GM12872 (cell line): Measurements from ENCODE around the gene CCER1.

Experiments
- TF ChIP-seq, protein P1 (sequence below): IDR thresholded peaks from 3 replicates; pipeline ENCODE4 v1.5.1; 2011; ENCODE audit warnings: low read depth, mild to moderate bottlenecking, low read length, moderate library complexity; ENCODE audit not compliant: insufficient read depth

The CCER1 gene

DNA sequence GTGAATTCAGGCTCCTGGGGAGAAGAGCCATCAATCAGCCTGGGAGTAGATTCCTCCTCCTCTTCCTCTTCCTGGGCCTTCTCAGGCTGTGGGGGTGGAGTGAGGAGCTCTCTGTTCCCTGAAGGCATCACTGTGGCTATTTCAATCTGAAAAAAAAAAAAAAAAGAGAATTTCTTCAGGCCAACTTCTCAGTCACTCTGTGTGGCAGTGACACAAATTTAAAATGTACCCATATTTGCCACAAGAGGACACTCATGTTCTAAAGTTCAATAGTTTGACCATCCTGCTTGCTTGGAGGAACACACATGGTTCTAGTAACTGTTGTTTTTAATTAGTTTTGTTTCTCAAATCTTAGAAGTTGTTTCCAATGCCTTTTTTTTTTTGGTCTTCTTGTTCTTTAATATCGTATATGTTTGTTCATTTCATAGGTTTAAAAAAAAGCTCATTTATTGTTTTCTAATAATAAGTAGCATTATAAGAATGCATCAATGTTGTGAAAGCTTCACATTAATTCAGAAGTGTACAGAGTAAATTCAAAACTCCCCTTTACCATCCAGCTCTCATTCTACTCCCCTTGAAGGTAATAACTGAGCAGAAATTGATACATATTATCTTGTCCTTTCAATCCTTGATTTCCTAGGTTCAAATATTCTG is 23.3 kb upstream of the CCER1 start:
- TF ChIP-seq, protein P1, sequence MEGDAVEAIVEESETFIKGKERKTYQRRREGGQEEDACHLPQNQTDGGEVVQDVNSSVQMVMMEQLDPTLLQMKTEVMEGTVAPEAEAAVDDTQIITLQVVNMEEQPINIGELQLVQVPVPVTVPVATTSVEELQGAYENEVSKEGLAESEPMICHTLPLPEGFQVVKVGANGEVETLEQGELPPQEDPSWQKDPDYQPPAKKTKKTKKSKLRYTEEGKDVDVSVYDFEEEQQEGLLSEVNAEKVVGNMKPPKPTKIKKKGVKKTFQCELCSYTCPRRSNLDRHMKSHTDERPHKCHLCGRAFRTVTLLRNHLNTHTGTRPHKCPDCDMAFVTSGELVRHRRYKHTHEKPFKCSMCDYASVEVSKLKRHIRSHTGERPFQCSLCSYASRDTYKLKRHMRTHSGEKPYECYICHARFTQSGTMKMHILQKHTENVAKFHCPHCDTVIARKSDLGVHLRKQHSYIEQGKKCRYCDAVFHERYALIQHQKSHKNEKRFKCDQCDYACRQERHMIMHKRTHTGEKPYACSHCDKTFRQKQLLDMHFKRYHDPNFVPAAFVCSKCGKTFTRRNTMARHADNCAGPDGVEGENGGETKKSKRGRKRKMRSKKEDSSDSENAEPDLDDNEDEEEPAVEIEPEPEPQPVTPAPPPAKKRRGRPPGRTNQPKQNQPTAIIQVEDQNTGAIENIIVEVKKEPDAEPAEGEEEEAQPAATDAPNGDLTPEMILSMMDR, result peak; percentile 48

DNA sequence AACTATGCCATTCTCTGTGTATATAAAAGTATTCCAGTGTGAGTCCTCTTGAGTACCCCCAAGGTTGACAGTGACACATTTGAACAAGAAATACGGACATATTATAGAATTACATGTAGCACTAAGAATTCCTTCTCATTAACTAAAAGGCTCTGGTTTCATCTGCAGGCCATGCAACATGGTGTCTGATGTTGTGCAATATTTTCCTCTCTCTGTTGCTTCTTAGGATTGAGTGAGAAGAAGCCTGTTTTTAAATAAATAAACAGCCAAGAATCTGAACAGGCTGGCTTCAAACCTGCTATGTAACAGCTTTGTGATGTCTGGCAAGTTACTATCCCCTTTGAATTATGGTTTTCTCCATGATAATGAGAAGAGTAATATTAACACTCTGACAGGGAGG is 22.2 kb upstream of the CCER1 start:
- TF ChIP-seq, protein P1, result no peak

DNA sequence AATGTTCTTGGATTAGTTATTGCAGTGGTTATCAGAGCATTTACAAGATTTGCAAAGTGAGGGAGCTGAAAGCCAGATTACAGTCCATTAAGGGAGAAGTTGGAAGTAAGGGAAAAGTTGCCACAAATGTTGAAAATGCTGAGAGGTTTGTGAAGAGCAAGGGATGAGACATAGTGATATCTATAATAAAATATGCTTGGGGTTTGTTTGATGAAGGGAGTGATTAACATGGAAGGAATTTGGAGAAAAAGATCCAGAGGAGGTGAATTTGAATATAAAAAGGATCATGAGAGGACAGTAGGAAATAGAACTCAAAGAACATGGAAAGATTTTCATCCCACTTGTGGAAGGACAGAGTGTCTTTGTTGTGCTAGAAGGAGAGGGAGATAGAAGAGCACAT is 19.3 kb upstream of the CCER1 start:
- TF ChIP-seq, protein P1, result no peak

DNA sequence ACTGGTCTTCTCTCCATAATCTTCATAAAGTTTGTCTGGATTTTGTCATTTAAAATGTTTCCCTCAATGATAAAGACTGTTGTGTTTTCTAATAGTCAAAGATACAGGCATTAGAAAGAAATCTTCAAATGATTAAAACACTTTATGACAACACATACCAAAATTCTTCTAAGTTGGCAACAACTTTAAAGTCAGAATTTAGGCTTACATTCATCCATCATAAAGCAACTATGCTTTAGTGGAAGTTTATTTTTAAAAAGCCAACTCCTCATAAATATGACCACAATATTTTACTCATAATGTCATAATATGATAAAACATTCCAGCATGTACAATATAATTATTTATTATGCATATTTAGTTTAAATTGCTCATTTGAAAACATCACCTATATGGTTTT is 17.2 kb upstream of the CCER1 start:
- TF ChIP-seq, protein P1, result no peak

DNA sequence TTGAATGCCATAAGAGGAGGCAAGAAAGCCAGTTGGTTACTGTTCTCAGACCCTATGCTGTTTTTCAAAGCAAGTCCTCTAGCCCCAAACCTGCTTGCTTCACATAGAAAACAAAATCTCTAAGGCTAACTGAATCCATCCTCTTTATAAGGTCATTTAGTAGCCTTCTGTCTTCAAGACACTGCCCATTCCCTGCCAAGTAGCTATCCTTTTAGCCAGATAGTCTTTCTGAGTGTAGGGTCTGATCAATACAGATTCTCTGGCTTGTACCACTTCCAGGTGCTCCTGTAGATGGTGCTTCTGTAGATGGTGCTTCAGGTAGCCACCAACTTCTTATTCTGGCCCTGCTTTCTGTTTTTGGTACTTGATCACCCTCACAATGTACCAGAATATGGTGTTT is 15.9 kb upstream of the CCER1 start:
- TF ChIP-seq, protein P1, result no peak

DNA sequence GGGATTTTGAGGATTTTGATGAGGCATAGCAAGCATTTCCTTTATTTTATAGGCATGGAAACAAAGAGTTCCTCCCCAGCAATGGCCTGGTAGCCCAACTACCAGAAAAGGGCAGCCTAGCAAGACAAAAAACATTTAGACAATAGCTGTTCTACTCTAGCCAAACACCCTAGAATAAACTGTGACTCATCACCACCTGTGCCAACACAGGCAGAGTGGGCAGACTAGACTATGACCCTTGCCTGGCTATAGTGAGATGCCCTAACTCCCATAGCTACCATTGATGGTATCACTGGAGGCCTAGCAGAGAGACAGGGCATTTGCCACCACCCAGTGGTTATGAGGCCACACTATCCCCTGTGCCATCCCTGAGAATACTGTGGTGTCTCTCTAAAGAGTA is 15.5 kb upstream of the CCER1 start:
- TF ChIP-seq, protein P1, result no peak

DNA sequence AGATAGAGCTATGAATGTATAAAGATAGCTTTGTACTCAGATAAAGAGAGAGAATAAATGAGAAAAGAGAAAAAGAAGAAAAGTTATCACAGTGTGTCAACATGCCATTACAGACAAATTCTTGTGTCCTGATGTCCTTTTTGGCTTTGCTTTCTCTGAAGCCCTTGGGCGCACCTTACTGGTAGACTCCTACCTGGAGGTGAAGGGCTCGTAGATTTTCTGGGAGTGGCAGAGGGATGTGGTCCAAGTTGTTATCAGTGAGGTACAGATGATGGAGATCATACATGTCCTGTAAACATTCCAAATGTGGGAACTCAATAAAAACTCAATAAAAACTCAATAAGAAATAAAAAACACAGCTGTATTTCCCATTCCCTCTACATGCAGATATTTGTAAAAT is 14.9 kb upstream of the CCER1 start:
- TF ChIP-seq, protein P1, result no peak

DNA sequence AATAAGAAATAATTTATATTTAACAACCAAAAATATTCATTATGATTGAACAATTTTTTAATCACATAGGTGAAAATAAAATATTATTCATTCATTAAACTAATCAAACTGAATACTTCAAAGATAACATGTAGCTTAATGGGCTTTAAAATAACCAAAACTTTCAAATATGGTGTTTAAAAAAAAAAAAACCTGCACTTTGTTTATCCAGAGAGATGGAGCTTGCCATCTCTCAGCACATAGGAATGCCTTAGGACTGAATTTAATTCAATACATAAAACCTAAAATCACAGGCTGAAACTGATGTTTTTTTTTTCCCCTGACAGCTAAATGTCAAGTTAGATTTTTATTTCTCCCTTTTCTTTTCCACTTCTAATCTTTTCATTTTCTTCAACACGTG is 14.4 kb upstream of the CCER1 start:
- TF ChIP-seq, protein P1, result no peak
